ENCODE measurements around the gene PTMA. TPM values are rescaled to one million over a fixed set of nuclear protein-coding genes. Genes with fewer than 3 reads are reported as not detected.

Gene PTMA
- total RNA-seq, 2 donors from 2014 or later, result 1,057 to 1,154 TPM

DNA sequence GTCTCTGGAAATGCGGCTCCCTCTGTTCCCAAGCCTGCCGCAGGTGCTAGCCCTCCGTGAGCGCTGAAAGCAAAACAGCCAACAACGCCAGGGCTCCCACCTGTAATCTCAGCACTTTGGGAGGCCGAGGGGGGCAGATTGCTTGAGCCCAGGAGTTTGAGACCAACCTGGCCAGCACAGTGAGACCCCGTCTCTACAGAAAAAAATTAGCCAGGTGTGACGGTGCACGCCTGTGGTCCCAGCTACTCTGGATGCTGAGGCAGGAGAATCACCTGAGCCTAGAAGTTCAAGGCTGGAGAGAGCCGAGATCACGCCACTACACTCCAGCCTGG, 41.3 kb upstream of the PTMA start:
- Mint-ChIP-seq H3K4me1 (ENCODE audit: low read depth) (peaks cover 19% of the 10 kb centered on the region), H3K36me3 (ENCODE audit: insufficient read depth in 2 of 2) (peaks cover 0 to 2% of the 10 kb centered on the region in 2 donors), H3K27me3 (ENCODE audit: low read depth) (no peaks in the 10 kb centered on the region), H3K27ac (no peak overlapping the region), H3K4me3 (no peak overlapping the region), H3K9me3 (peaks cover 0 to 4% of the 10 kb centered on the region in 2 donors)
- DNase-seq, result no peak
- ATAC-seq (replicated peaks in 1 of 2), result no peak

DNA sequence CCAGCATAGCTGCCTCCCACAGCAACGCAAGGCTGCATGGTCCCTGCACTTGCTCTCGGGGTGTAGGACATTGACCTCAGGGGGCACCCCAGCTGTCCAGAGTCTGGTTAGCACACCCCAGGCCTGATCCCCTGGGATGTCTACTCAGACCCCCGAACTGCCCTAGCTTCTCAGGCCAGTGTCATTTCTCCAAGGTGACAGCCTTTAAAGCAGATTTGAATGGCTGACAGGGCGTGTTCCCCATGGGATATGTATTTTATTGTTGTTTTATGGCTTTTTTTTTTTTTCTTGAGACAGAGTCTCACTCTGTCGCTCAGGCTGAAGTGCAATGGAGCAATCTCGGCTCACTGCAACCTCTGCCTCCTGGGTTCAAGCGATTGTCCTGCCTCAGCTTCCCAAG, 40.8 kb upstream of the PTMA start:
- no peak for ATAC-seq (replicated peaks in 1 of 2)
- H3K9me3 Mint-ChIP-seq, result peaks cover 0 to 4% of the 10 kb centered on the region in 2 donors
- H3K4me1 Mint-ChIP-seq (ENCODE audit: low read depth), result peaks cover 19% of the 10 kb centered on the region
- H3K27ac Mint-ChIP-seq, result no peak overlapping the region
- peaks cover 0 to 2% of the 10 kb centered on the region in 2 donors for H3K36me3 Mint-ChIP-seq (ENCODE audit: insufficient read depth in 2 of 2)
- H3K27me3 Mint-ChIP-seq (ENCODE audit: low read depth), result no peaks in the 10 kb centered on the region
- no peak overlapping the region for H3K4me3 Mint-ChIP-seq
- no peak for DNase-seq

DNA sequence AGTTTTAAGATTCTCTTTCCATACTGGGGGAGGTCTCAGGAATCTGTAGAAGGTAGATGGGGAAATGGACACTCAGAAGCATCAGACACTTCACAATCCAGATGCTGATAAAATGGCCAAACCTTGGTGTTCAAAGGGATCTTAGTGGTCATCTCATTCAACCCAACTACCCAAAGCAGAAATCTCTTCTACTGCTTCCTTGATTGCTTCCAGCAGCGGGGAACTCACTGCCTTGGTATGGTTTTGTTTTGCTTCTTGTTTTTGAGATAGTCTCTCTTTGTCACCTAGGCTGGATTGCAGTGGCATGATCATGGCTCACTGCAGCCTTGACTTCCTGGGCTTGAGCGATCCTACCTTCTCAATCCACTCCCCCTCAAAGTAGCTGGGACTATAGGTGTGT, 39.3 kb upstream of the PTMA start:
- no peak for ATAC-seq (replicated peaks in 1 of 2)
- no peak overlapping the region for H3K4me3 Mint-ChIP-seq
- no peaks in the 10 kb centered on the region for H3K9me3 Mint-ChIP-seq
- DNase-seq, result no peak
- no peaks in the 10 kb centered on the region for H3K36me3 Mint-ChIP-seq (ENCODE audit: insufficient read depth in 2 of 2)
- H3K27me3 Mint-ChIP-seq (ENCODE audit: low read depth), result no peaks in the 10 kb centered on the region
- H3K27ac Mint-ChIP-seq, result no peak overlapping the region
- H3K4me1 Mint-ChIP-seq (ENCODE audit: low read depth), result peaks cover 11% of the 10 kb centered on the region

DNA sequence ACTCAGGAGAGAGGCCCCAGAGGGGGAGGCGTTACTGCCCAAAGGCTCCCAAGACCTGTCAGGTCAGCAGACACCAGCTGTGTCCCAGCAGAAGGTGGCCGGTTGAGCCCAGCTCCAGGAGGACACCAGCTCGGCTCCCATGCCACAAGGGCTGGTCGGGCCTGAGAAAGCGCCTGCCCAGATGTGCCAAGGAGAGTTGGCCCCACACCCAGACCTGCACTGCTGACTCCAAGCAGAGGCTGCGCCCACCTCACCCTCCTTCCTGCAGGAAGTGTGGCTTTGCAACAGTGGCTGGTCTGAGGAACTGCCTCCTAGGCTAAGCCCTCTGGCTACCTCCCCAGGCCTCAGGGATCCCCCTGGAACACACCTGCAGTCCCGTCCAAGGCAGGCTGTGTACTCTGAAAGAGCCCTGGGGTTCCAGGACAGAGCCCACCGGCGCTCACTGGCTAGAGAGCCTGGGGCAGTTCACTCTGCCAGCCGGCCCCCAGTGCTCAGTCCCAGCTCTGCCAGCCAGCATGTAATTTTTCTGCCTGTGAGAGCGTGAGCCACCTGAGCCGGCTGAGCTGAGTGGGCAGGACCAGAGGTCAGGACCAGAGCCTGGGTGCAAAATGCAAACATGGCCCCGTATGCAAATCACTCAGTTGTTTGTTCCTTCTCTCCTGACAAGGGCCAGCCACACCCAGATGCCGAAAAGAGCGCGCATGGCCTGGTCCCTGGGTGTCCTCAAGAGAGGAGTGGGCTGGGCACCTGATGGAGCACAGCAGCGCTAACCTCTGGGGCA, 36.9 kb upstream of the PTMA start:
- DNase-seq, result no peak
- H3K27me3 Mint-ChIP-seq (ENCODE audit: low read depth), result no peaks in the 10 kb centered on the region
- no peak overlapping the region for H3K27ac Mint-ChIP-seq
- no peaks in the 10 kb centered on the region for H3K36me3 Mint-ChIP-seq (ENCODE audit: insufficient read depth in 2 of 2)
- H3K9me3 Mint-ChIP-seq, result no peaks in the 10 kb centered on the region
- H3K4me3 Mint-ChIP-seq, result no peak overlapping the region
- peaks cover 12% of the 10 kb centered on the region for H3K4me1 Mint-ChIP-seq (ENCODE audit: low read depth)
- no peak for ATAC-seq (replicated peaks in 1 of 2)

GRCh38 chr2:231672617-231673347, 35.5 kb upstream of the PTMA start:
- DNase-seq, result no peak
- no peak overlapping the region for H3K27ac Mint-ChIP-seq

DNA sequence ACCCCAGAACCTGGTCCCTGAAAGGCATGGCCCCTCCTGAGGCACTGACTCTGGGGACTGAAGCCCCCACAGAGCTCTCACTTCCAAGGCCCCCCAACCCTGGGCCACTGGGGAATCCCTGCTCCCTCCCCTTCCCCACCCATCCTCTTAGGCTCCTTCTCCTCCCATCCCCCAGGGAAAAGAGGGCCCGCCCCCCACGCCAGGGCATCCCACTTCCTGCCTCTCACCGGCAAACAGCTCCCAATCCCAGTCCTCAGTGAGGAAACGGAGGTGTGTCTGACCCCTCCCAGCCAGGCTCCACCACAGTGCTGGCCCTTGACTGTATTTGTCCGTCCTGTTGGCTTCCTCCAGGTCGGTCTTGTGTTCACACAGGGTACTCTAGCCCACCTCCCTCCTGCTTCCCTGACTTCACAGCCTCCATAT, 35.0 kb upstream of the PTMA start:
- Mint-ChIP-seq H3K9me3 (no peaks in the 10 kb centered on the region), H3K36me3 (ENCODE audit: insufficient read depth in 2 of 2) (no peaks in the 10 kb centered on the region), H3K27me3 (ENCODE audit: low read depth) (no peaks in the 10 kb centered on the region), H3K27ac (no peak overlapping the region), H3K4me1 (ENCODE audit: low read depth) (peaks cover 18% of the 10 kb centered on the region), H3K4me3 (no peak overlapping the region)
- DNase-seq (no peak), ATAC-seq (replicated peaks in 1 of 2) (no peak)

More at GRCh38 chr2:231672617-231673347, 35.5 kb upstream of the PTMA start:
- H3K4me1 Mint-ChIP-seq (ENCODE audit: low read depth), result peaks cover 16% of the 10 kb centered on the region
- no peak overlapping the region for H3K4me3 Mint-ChIP-seq
- H3K27me3 Mint-ChIP-seq (ENCODE audit: low read depth), result no peaks in the 10 kb centered on the region
- H3K9me3 Mint-ChIP-seq, result no peaks in the 10 kb centered on the region
- H3K36me3 Mint-ChIP-seq (ENCODE audit: insufficient read depth in 2 of 2), result no peaks in the 10 kb centered on the region
- ATAC-seq (replicated peaks in 1 of 2), result no peak

GRCh38 chr2:231674587-231675338, 33.6 kb upstream of the PTMA start:
- H3K9me3 Mint-ChIP-seq, result no peaks in the 10 kb centered on the region

DNA sequence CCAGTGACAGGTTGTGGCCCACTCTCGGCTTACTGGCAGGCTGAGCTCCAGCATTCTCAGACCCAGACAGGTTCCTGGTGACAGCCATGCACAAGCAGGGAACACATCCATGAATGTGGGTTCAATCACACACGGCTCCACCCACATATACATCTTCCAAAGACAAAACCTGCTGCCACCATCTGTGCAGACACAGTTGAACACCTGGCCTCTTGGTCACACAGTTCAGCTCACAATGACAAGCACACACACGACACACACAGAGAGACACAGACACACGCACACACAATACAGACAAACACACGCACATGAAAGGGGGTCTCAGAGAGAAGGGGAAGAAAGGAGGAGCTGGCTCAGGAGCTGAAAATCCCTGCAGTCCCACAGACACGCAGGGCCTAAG, 32.1 kb upstream of the PTMA start:
- ATAC-seq (replicated peaks in 1 of 2) (no peak), DNase-seq (no peak)
- H3K27me3 Mint-ChIP-seq (ENCODE audit: low read depth), result peaks cover under 1% of the 10 kb centered on the region
- H3K27ac Mint-ChIP-seq, result no peak overlapping the region
- no peaks in the 10 kb centered on the region for H3K36me3 Mint-ChIP-seq (ENCODE audit: insufficient read depth in 2 of 2)
- H3K9me3 Mint-ChIP-seq, result no peaks in the 10 kb centered on the region
- no peak overlapping the region for H3K4me3 Mint-ChIP-seq
- H3K4me1 Mint-ChIP-seq (ENCODE audit: low read depth), result peaks cover 18% of the 10 kb centered on the region

More at GRCh38 chr2:231674587-231675338, 33.6 kb upstream of the PTMA start:
- H3K27ac Mint-ChIP-seq, result no peak overlapping the region
- peak; percentile 90 to 92 for ATAC-seq (replicated peaks in 1 of 2)
- peak; percentile 80 to 81 for DNase-seq
- no peaks in the 10 kb centered on the region for H3K36me3 Mint-ChIP-seq (ENCODE audit: insufficient read depth in 2 of 2)
- peak overlapping the region in 1 of 2 donors; percentile 34 for H3K4me3 Mint-ChIP-seq
- peaks cover 18% of the 10 kb centered on the region for H3K4me1 Mint-ChIP-seq (ENCODE audit: low read depth)
- H3K27me3 Mint-ChIP-seq (ENCODE audit: low read depth), result no peaks in the 10 kb centered on the region

DNA sequence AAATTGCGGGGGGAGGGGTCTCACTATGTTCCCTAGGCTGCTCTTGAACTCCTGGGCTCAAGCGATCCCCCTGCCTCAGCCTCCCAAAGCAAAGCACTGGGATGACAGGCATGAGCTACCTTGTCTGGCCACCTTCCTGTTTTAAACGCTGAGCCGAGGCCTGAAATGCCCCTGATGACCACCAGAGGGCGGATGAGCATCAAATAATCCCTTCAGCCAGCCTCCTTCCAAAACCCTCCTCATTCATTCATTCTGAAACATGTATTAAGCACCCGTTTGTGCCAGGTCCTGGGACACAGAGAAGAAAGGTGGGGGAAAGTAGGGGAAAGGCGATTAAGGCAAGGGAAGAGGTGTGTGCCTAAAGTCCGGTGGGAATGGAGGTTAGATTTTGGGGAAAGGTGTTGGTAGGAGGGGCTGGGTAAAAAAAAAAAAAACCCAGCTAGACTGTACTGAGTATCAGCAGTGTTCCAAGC, 30.7 kb upstream of the PTMA start:
- Mint-ChIP-seq H3K27ac (no peak overlapping the region), H3K36me3 (ENCODE audit: insufficient read depth in 2 of 2) (peaks cover 2% of the 10 kb centered on the region in 2 donors), H3K4me3 (no peak overlapping the region), H3K4me1 (ENCODE audit: low read depth) (peaks cover 28% of the 10 kb centered on the region), H3K27me3 (ENCODE audit: low read depth) (peaks cover 14% of the 10 kb centered on the region), H3K9me3 (no peaks in the 10 kb centered on the region)
- ATAC-seq (replicated peaks in 1 of 2) (peak; percentile 46 to 63), DNase-seq (peak; percentile 81 to 84)

GRCh38 chr2:231679908-231680284, 28.4 kb upstream of the PTMA start:
- ATAC-seq (replicated peaks in 1 of 2) (no peak), DNase-seq (no peak)
- peak overlapping the region in 1 of 2 donors; percentile 67 for H3K4me3 Mint-ChIP-seq
- peaks cover 38% of the 10 kb centered on the region for H3K4me1 Mint-ChIP-seq (ENCODE audit: low read depth)
- peaks cover 2% of the 10 kb centered on the region in 2 donors for H3K36me3 Mint-ChIP-seq (ENCODE audit: insufficient read depth in 2 of 2)
- no peaks in the 10 kb centered on the region for H3K9me3 Mint-ChIP-seq
- H3K27ac Mint-ChIP-seq, result no peak overlapping the region
- peaks cover 24% of the 10 kb centered on the region for H3K27me3 Mint-ChIP-seq (ENCODE audit: low read depth)

- no peak for ATAC-seq (replicated peaks in 1 of 2)
- Mint-ChIP-seq H3K9me3 (no peaks in the 10 kb centered on the region), H3K27me3 (ENCODE audit: low read depth) (peaks cover 24% of the 10 kb centered on the region), H3K4me1 (ENCODE audit: low read depth) (peaks cover 35% of the 10 kb centered on the region), H3K36me3 (ENCODE audit: insufficient read depth in 2 of 2) (peaks cover 2% of the 10 kb centered on the region in 2 donors), H3K4me3 (peak overlapping the region; percentile 60 to 67), H3K27ac (no peak overlapping the region)
- DNase-seq, result no peak
Measured at GRCh38 chr2:231680285-231680991, 27.9 kb upstream of the PTMA start.

GRCh38 chr2:231680992-231681852, 27.1 kb upstream of the PTMA start:
- peak; percentile 55 to 66 for ATAC-seq (replicated peaks in 1 of 2)

More at GRCh38 chr2:231680992-231681852, 27.1 kb upstream of the PTMA start:
- peaks cover 24% of the 10 kb centered on the region for H3K27me3 Mint-ChIP-seq (ENCODE audit: low read depth)
- peaks cover 30% of the 10 kb centered on the region for H3K4me1 Mint-ChIP-seq (ENCODE audit: low read depth)
- peaks cover 2% of the 10 kb centered on the region in 2 donors for H3K36me3 Mint-ChIP-seq (ENCODE audit: insufficient read depth in 2 of 2)
- peak overlapping the region; percentile 79 to 80 for H3K4me3 Mint-ChIP-seq
- peak; percentile 23 to 43 for DNase-seq
- H3K27ac Mint-ChIP-seq, result no peak overlapping the region
- no peaks in the 10 kb centered on the region for H3K9me3 Mint-ChIP-seq
